ENCODE results near the gene GK. TPM values are rescaled to one million over a fixed set of nuclear protein-coding genes. Genes with fewer than 3 reads are reported as not detected.
A peak's percentile ranks its signal among the peaks of the same experiment; 100 is the strongest.

The GK gene
- total RNA-seq, 1 donor from 2014 or later: 46.3 TPM

DNA sequence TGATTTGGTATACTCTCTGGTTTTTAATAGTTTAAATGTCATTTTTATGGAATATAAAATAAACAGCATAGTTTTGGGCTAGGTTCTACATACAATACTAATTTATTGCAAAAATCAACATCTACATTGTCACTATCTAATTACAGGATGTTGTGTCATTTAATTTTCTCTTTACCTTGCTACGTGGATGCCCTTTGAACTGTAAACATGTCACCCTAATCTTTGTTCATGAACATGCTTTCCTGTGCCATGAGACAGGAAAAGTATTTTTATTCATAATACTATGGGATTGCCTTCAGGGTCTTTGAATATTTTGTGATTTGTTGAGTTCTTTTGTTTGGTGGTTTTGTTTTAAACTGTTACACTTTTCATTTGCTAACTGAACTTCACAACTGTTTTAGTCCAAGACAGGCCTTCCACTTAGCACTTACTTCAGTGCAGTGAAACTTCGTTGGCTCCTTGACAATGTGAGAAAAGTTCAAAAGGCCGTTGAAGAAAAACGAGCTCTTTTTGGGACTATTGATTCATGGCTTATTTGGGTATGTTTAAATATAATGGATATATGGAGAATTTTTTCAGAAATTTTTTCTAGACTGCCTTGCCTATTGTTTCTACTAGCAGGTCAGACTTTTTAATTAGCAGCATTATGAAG, 40.9 kb downstream of the GK start:
- no peaks in the 10 kb centered on the region for H3K4me1 ChIP-seq
- no peak overlapping the region for H3K27ac ChIP-seq
- H3K27me3 ChIP-seq (ENCODE audit: low read depth): no peaks in the 10 kb centered on the region
- TF ChIP-seq, protein P1, sequence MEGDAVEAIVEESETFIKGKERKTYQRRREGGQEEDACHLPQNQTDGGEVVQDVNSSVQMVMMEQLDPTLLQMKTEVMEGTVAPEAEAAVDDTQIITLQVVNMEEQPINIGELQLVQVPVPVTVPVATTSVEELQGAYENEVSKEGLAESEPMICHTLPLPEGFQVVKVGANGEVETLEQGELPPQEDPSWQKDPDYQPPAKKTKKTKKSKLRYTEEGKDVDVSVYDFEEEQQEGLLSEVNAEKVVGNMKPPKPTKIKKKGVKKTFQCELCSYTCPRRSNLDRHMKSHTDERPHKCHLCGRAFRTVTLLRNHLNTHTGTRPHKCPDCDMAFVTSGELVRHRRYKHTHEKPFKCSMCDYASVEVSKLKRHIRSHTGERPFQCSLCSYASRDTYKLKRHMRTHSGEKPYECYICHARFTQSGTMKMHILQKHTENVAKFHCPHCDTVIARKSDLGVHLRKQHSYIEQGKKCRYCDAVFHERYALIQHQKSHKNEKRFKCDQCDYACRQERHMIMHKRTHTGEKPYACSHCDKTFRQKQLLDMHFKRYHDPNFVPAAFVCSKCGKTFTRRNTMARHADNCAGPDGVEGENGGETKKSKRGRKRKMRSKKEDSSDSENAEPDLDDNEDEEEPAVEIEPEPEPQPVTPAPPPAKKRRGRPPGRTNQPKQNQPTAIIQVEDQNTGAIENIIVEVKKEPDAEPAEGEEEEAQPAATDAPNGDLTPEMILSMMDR (IDR thresholded peaks at IDR 0.05): no peak
- DNase-seq (no peak), ATAC-seq (no peak)
- H3K9me3 ChIP-seq: no peaks in the 10 kb centered on the region
- peaks cover 7% of the 10 kb centered on the region for H3K36me3 ChIP-seq
- intact Hi-C loops (cut with DNase I): no loop called here
- H3K4me3 ChIP-seq: no peak overlapping the region

DNA sequence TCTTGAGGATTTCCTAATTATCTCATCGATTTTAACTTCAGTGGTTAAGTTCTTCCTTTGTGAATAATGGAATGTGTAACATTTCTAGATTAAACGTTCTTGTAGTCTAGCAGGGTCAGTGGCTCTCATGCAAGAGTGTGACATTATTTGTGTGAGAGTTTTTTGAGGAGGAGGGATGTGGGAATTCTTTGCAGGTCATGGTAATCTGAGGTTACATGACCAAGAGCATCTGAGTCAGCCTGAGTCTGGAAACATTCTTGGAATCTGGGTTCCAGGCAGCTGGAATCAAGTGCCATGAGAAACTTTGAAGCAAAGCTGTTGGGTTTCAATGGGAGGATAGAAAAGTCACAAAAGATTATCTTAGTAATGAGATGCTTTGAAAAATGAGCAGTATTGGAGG, 49.5 kb downstream of the GK start:
- H3K27ac ChIP-seq: no peak overlapping the region
- H3K36me3 ChIP-seq: no peaks in the 10 kb centered on the region

DNA sequence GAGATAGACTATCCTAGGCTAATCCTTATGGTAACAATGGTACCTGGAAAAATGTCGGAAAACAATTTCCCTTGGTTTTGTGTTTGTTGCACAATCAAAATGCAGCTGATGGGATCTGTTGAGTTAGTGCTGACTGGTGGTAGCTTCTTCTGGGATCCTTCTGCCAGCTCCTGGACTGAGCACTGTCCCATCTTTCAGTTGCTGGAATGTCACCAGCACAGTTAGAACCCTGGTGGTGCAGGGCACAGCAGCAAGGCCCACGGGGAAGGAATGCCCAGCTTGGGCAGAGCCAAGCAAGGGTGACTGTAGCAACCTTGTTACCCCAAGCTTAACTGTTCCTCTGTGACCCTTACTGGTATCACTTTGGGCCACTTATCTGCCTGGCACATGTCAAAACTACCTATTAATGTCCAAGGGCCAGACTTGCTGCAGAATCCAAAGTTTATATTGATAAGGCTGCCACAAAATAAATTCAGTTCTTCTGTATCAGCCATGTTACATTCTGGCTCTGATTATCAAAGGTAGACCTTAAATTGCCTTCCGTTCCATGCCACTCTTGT, 53.1 kb downstream of the GK start:
- no peaks in the 10 kb centered on the region for H3K4me1 ChIP-seq
- intact Hi-C loops (cut with DNase I): no loop called here
- H3K36me3 ChIP-seq: peaks cover 8% of the 10 kb centered on the region
- TF ChIP-seq, protein P1 (IDR thresholded peaks at IDR 0.05): no peak
- H3K9me3 ChIP-seq: no peaks in the 10 kb centered on the region
- no peak overlapping the region for H3K27ac ChIP-seq
- no peak for DNase-seq
- H3K27me3 ChIP-seq (ENCODE audit: low read depth): no peaks in the 10 kb centered on the region
- H3K4me3 ChIP-seq: no peak overlapping the region
- no peak for ATAC-seq

More for the DNA sequence above, 49.5 kb downstream of the GK start:
- TF ChIP-seq, protein P1 (IDR thresholded peaks at IDR 0.05): no peak
- DNase-seq (no peak), ATAC-seq (no peak)
- Histone ChIP-seq H3K9me3 (no peaks in the 10 kb centered on the region), H3K27me3 (ENCODE audit: low read depth) (no peaks in the 10 kb centered on the region), H3K4me3 (no peak overlapping the region), H3K4me1 (no peaks in the 10 kb centered on the region)
- intact Hi-C loops (cut with DNase I): no loop called here

DNA sequence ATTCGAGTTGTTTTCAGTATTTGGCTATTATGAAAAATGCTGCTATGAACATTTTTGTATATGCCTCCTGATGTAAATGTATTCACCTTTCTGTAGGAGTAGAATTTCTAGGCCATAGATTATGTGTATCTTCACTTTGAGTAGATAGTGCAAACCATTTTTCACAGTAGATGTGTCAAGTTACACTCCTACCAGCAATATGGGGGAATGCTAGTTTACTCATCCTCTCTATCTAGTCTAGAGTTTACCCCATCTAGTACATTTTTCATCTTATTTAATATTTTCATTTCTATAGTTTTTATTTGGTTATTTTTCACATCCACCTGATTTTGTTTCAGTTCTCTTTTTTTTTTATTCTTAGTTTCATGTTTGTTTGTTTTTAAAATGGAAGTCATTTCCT, 59.0 kb downstream of the GK start:
- ATAC-seq: no peak
- TF ChIP-seq, protein P1 (IDR thresholded peaks at IDR 0.05): no peak
- intact Hi-C loops (cut with DNase I): no loop called here
- DNase-seq: no peak
- Histone ChIP-seq H3K9me3 (no peaks in the 10 kb centered on the region), H3K27ac (no peak overlapping the region), H3K4me1 (no peaks in the 10 kb centered on the region), H3K27me3 (ENCODE audit: low read depth) (no peaks in the 10 kb centered on the region), H3K36me3 (peaks cover 8% of the 10 kb centered on the region), H3K4me3 (no peak overlapping the region)

DNA sequence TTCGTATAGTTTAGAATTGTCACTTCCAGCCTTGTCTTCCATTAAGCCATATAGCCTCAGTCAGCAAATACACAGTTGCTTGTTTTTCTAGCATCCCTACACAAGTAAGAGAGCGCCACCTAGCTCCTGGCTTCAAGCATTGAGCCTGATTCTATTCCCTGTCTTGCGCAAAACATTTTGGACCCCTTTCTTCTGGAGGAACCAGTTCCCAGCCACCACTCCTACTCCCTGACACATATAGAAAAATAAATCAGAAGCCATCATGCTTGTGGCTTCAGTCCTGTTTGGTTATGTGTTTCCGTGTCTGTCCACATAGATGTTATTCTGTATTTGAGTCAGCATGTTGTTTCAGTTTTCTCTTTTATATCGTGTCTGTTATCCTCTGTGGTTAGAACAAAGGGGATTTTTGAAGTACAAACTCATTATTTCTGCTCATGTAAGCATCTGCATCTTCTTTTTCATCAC, 59.9 kb downstream of the GK start:
- Histone ChIP-seq H3K27me3 (ENCODE audit: low read depth) (no peaks in the 10 kb centered on the region), H3K36me3 (peaks cover 8% of the 10 kb centered on the region), H3K4me3 (no peak overlapping the region), H3K9me3 (no peaks in the 10 kb centered on the region), H3K27ac (no peak overlapping the region), H3K4me1 (no peaks in the 10 kb centered on the region)
- intact Hi-C loops (cut with DNase I): no loop called here
- peak in 1 of 2 donors; percentile 75 for ATAC-seq
- DNase-seq: peak; percentile 46
- TF ChIP-seq, protein P1 (IDR thresholded peaks at IDR 0.05): peak; percentile 45
